ENCODE data around the gene ATP6V0A4. TPM values are rescaled to one million over a fixed set of nuclear protein-coding genes. Genes with fewer than 3 reads are reported as not detected.

ATP6V0A4 gene
- total RNA-seq, 1 experiment from 2014 or later, result 9.1 TPM

DNA sequence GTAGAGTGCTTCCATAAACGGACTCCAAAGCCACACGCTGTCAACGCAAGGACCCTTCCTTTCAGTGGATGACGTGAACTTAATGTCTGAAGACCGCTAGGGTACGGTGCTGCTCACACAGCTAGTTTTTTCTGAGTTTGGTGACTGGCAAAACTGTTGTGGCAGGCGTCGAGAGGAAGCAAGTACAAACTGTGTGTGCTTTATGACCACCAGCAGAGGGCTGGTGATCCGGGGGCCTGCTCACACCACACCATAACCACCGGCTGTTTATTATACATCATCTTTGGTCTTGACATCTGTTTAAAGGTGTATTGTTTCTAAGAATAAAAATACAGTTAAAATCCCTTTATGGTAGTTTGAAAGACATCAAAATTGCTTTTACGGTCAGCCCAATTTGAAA lies 37.1 kb upstream of the ATP6V0A4 start:
- no peak overlapping the region for H3K27ac ChIP-seq
- H3K79me2 ChIP-seq (ENCODE audit: low read depth), result no peaks in the 10 kb centered on the region
- H4K20me1 ChIP-seq (ENCODE audit: insufficient read depth), result no peaks in the 10 kb centered on the region
- ChIA-PET CTCF (no interaction called here), POLR2A (ENCODE audit: unreplicated experiment) (no interaction called here)
- H3K27me3 ChIP-seq (ENCODE audit: insufficient read depth, low read depth), result no peaks in the 10 kb centered on the region
- H3F3A ChIP-seq (ENCODE audit: insufficient read depth, low read depth), result no peaks in the 10 kb centered on the region
- no peaks in the 10 kb centered on the region for H3K4me1 ChIP-seq (replicated peaks; ENCODE audit: insufficient read depth)
- H3K36me3 ChIP-seq (ENCODE audit: low read depth), result peaks cover 5% of the 10 kb centered on the region; the same call in 1 of the 2 replicates
- no peak for DNase-seq
- no TSS peak for BruUV-seq (replicated peaks)
- no peak overlapping the region for H3K4me2 ChIP-seq
- intact Hi-C loops (cut with micrococcal nuclease; ENCODE audit: unreplicated experiment), result no loop called here
- H2AFZ ChIP-seq, result no peak overlapping the region
- H3K9me2 ChIP-seq (ENCODE audit: insufficient read depth), result no peaks in the 10 kb centered on the region
- no peak for TF ChIP-seq EZH2 (IDR thresholded peaks at IDR 0.05; ENCODE audit: low read depth)
- TF ChIP-seq, protein P1, sequence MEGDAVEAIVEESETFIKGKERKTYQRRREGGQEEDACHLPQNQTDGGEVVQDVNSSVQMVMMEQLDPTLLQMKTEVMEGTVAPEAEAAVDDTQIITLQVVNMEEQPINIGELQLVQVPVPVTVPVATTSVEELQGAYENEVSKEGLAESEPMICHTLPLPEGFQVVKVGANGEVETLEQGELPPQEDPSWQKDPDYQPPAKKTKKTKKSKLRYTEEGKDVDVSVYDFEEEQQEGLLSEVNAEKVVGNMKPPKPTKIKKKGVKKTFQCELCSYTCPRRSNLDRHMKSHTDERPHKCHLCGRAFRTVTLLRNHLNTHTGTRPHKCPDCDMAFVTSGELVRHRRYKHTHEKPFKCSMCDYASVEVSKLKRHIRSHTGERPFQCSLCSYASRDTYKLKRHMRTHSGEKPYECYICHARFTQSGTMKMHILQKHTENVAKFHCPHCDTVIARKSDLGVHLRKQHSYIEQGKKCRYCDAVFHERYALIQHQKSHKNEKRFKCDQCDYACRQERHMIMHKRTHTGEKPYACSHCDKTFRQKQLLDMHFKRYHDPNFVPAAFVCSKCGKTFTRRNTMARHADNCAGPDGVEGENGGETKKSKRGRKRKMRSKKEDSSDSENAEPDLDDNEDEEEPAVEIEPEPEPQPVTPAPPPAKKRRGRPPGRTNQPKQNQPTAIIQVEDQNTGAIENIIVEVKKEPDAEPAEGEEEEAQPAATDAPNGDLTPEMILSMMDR (conservative IDR thresholded peaks at IDR 0.05), result no peak
- no peaks in the 10 kb centered on the region for H3K9me3 ChIP-seq (ENCODE audit: insufficient read depth, low read depth)
- no peak overlapping the region for H3K4me3 ChIP-seq

DNA sequence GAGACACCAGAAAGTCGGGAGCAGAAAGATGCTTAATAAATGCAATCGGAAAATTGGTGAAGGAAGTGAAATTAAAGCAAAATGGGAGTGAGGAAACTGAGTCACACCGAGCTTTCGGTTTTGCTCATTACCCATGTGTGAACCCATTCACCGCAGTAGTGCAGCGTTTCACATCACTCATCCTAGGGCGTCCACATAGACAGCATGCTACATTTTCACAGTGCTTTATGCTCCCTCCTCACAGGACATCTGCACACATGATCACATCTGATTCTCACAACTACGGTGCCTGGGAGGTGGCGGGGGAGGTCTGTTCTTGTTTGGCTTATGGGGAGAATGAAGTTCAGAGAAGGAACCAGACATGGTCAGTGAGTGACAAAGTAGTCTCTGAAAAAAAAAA lies 36.6 kb upstream of the ATP6V0A4 start:
- BruUV-seq (replicated peaks), result no TSS peak
- Histone ChIP-seq H4K20me1 (ENCODE audit: insufficient read depth) (no peaks in the 10 kb centered on the region), H3K9me2 (ENCODE audit: insufficient read depth) (no peaks in the 10 kb centered on the region), H2AFZ (no peak overlapping the region), H3K4me1 (replicated peaks; ENCODE audit: insufficient read depth) (no peaks in the 10 kb centered on the region), H3K27me3 (ENCODE audit: insufficient read depth, low read depth) (no peaks in the 10 kb centered on the region), H3K4me3 (no peak overlapping the region), H3K36me3 (ENCODE audit: low read depth) (peaks cover 5% of the 10 kb centered on the region; the same call in 1 of the 2 replicates), H3K79me2 (ENCODE audit: low read depth) (no peaks in the 10 kb centered on the region), H3K27ac (no peak overlapping the region), H3F3A (ENCODE audit: insufficient read depth, low read depth) (no peaks in the 10 kb centered on the region), H3K4me2 (no peak overlapping the region), H3K9me3 (ENCODE audit: insufficient read depth, low read depth) (no peaks in the 10 kb centered on the region)
- DNase-seq, result no peak
- TF ChIP-seq EZH2 (IDR thresholded peaks at IDR 0.05; ENCODE audit: low read depth), result no peak
- TF ChIP-seq, protein P1 (conservative IDR thresholded peaks at IDR 0.05), result no peak
- CTCF ChIA-PET, result no interaction called here
- intact Hi-C loops (cut with micrococcal nuclease; ENCODE audit: unreplicated experiment), result no loop called here
- POLR2A ChIA-PET (ENCODE audit: unreplicated experiment), result no interaction called here

DNA sequence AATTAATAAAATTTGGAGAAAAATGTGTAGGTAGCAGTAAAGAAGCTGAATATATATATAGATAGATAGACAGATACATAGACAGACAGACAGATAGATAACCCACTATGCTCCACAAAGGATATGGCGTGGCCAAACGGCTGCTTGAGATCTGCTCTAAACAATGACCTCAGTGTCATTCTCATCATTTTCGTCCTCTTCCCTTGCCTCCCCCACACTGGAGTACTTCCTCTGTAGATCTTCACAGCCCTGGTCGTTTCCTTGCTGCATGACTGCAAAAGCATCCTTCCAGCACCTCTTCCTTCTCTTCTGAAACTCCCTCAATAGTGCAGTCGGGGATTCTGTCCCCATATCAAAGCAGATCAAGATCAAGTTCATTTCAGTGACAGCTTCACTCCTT lies 35.6 kb upstream of the ATP6V0A4 start:
- Histone ChIP-seq H3K9me3 (ENCODE audit: insufficient read depth, low read depth) (no peaks in the 10 kb centered on the region), H4K20me1 (ENCODE audit: insufficient read depth) (no peaks in the 10 kb centered on the region), H3K27me3 (ENCODE audit: insufficient read depth, low read depth) (no peaks in the 10 kb centered on the region), H3K79me2 (ENCODE audit: low read depth) (no peaks in the 10 kb centered on the region), H3F3A (ENCODE audit: insufficient read depth, low read depth) (no peaks in the 10 kb centered on the region), H3K27ac (no peak overlapping the region), H3K4me1 (replicated peaks; ENCODE audit: insufficient read depth) (no peaks in the 10 kb centered on the region), H3K36me3 (ENCODE audit: low read depth) (peaks cover 2% of the 10 kb centered on the region; the same call in 1 of the 2 replicates), H3K4me3 (no peak overlapping the region), H3K9me2 (ENCODE audit: insufficient read depth) (no peaks in the 10 kb centered on the region), H3K4me2 (no peak overlapping the region), H2AFZ (no peak overlapping the region)
- CTCF ChIA-PET, result no interaction called here
- TF ChIP-seq, protein P1 (conservative IDR thresholded peaks at IDR 0.05), result no peak
- TF ChIP-seq EZH2 (IDR thresholded peaks at IDR 0.05; ENCODE audit: low read depth), result no peak
- intact Hi-C loops (cut with micrococcal nuclease; ENCODE audit: unreplicated experiment), result no loop called here
- BruUV-seq (replicated peaks), result no TSS peak
- POLR2A ChIA-PET (ENCODE audit: unreplicated experiment), result no interaction called here
- DNase-seq, result no peak
